CD4-positive, alpha-beta T cell treated with Interleukin-1 beta for 1 hour (primary cell): ENCODE results near the gene CREB3.

Source experiments
- DNase-seq, 2 donors: peaks; one replicate each; pipeline ENCODE4 v3.0.0-alpha.2; 2020 to 2022

Gene CREB3

DNA sequence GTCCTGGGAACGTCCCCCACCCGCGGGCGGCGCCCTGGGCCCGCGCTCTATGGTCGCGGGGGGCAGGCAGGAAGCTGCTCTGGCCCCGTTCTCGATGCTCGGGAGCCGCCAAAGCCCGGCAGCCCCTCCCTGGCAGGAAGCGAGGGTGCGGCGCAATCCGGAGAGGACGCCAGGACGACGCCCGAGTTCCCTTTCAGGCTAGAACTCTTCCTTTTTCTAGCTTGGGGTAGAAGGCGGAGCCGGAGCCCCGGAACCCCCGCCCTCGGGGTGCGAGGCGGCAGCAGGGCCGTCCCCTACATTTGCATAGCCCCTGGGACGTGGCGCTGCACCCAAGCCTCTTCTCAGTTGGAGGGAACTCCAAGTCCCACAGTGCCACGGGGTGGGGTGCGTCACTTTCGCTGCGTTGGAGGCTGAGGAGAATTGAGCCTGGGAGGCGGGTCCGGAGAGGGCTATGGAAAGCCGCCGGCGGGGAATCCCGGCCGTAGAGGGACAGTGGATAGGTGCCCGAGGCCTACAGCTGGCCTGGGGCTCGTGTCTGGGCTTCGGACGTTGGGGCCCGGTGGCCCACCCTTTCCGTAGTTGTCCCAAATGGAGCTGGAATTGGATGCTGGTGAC is at the start of gene CREB3, which contains the start of gene TLN1:
TSS of gene CREB3 (plus strand) at position 482 of the 615 bp plus-strand sequence. CDS start at position 589, 107 bp downstream.
TSS of gene TLN1 (minus strand) at position 11 of the 615 bp plus-strand sequence. CDS start 6,501 bp downstream, outside the sequence.
- peak; percentile 98 to 99 for DNase-seq

DNA sequence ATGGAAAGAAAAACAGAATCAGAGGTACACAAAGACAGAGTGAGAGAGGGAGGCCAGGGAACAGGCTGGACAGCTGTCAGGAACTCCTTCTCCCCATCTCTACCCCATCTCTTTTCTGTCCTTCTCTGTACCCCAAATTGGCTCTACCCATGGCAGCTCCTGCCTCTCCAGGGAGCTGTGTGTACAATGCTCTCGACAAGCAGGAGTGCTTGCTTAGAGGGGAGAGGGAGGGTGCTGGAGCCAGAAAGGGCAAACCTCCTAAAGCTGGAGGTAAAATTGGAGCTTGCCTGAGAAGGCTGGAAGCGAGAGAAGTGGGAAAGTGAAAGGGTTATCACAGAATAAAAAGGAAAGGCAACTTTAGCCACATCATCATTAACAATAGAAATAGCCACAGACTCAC is 49.1 kb upstream of the CREB3 start:
- no peak for DNase-seq

DNA sequence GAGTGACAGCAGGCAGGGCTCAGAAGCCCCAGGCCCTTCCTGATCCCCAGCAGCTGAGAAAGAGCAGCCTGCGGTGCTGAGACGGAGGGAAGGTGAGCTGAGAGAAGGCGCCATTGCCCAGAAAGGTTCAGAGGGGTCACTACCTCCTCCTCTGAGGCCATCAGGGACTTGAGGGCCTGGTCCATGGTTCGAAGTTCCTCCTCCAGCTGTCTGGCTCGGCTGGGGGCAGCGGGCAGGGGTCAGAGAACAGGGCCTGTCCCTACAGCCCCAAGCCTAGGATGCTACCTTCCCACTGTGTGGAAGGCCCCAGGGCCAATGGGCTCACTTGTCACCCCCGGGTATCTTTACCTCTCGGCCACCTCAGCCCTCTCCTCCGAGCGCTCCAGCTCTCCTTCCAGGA is 47.5 kb upstream of the CREB3 start:
- no peak for DNase-seq

DNA sequence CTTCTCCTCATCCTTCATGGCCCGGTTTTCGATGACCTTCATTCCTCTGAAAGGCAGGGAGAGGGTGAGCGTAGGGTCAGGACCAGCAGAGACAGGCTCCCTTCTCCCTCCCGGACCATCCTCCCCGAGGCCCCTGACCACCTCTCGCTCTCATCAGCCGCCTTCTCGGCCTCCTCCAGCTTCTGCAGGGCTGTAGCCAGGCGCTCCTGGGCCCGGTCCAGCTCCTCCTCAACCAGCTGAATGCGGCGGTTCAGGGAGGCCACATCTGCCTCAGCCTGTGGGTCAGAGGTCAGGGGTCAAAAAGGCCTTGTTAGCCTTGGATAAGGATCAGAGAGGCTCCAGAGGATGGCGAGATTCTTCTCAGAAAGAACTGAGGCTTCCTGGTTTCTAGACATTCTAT is 47.0 kb upstream of the CREB3 start:
- no peak for DNase-seq

GRCh38 chr9:35686222-35687203 is 46.0 kb upstream of the CREB3 start:
- no peak for DNase-seq

GRCh38 chr9:35687306-35687705 is 45.2 kb upstream of the CREB3 start:
- no peak for DNase-seq

DNA sequence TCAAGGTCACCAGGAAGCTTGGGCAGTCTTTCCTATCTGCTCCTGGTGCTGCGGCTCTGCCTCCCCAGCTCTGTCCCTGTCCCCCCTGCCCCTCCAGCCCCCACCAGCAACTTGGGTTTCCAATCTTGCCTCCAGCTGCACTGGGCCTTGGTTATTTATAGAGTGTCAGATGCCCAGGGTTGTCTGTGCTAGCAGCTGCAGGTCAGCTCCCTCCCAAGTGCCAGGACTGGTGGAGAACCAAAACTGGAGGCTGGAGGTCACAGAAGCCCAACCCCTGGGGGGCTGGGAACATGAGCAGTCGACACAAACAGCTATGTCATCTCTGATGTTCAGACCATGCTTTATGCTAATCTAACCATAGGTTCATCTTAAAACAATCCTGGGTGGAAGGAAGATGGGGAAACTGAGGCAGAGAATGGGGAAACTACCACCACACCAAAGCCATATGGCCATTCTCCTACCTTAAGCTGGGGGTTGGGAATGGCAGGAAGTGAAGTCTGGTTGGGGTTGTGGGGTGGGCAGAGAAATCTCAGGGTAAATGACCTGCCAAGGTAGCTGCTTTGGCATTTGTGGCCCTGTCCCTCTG is 44.4 kb upstream of the CREB3 start:
- no peak for DNase-seq

DNA sequence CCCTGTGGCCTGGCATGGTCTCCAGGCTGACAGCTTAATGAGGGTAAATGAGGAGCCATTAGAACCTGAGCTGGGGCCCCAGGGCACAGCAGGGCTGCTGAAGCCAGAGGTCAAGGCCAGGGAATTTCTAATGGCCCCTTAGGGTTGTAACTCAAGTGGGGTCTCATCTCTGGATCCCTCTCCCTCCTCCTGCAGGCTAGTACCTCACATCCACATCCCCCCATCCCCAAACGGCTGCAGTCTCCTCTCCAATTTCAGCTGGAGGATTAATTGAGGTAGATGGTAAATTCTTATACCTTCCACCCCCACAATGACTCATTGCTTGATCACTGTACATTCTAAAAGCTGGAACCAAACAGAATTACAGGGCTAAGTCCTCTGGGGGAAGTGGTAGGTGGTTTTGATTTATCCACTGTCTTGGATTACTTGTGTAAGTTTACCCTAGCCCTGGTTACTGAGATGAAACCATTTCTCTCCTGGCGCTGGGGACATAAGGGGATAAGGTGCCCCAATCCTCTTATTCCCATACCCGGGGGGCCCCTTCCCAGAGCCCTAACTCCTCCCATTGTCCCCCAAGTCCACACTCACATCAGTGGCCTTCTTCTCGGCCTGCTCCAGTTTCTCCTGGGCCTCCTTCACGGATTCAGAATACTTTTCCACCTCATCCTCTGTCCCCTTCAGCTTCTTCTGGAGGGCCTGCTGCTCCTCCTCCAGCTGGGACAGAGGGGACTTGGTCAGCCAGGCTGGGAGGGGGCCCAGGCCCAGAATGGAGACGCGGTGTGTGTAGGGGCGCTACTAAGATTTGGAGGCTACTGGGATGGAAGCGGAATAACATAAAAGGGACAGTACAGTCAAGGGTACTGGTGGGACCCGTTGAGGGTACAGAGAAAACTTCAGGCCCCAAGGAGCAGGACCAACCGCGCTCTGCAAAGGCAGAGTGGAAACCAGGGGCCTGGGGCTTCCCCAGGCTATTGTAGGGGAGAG is 43.6 kb upstream of the CREB3 start:
- no peak for DNase-seq

- no peak for DNase-seq
Observed at GRCh38 chr9:35689542-35690293, 42.7 kb upstream of the CREB3 start, which contains the start of gene TPM2. TPM2 (minus strand) TSS chr9:35689925; CDS start chr9:35689817, 108 bp downstream.

DNA sequence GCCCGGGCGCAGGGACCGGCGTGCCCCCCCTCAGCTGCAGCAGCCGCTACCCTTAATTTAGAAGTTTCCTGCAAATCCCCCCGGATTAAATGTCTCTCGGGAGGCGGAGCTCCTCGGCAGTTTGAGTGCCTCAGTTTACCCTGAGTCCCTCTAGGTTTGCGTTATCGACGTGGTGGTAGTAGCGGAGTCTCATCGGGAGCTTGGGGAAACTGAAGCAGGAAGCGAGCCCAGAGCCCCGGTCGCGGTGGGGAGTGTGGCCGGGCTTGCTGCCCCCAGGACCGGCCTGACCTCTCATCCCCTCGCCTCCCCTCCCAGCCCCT is 42.2 kb upstream of the CREB3 start:
- no peak for DNase-seq

GRCh38 chr9:35690614-35691333 is 41.7 kb upstream of the CREB3 start:
- DNase-seq: peak in 1 of 2 donors; percentile 23

- no peak for DNase-seq
Observed at GRCh38 chr9:35691334-35691650, 41.2 kb upstream of the CREB3 start.

GRCh38 chr9:35691757-35692301 is 40.6 kb upstream of the CREB3 start:
- DNase-seq: no peak

- DNase-seq: no peak
Observed at GRCh38 chr9:35695943-35696401, 36.5 kb upstream of the CREB3 start.

GRCh38 chr9:35696520-35697215 is 35.8 kb upstream of the CREB3 start:
- peak; percentile 59 to 67 for DNase-seq

GRCh38 chr9:35697486-35697885 is 35.0 kb upstream of the CREB3 start:
- DNase-seq: no peak

- no peak for DNase-seq
Observed at GRCh38 chr9:35698231-35698630, 34.2 kb upstream of the CREB3 start.

GRCh38 chr9:35700031-35700430 is 32.4 kb upstream of the CREB3 start:
- DNase-seq: no peak

DNA sequence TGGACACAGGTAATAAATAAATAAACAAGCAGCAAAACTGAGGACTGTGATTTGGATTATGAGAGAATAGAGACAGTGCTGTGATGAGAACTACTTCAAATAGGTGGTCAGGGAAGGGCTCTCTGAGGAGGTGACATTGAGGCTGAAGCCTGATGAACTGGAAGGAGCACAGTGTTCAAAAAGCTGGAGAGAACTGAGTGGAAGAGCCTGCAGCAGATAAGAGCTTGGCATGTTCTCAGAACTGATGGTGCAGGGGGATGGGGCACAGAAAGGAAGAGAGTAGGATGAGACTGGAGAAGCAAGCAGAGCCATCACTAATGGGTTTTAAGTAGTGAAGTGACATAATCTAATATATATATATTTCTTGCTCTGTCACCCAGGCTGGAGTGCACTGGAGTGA is 31.5 kb upstream of the CREB3 start:
- no peak for DNase-seq

DNA sequence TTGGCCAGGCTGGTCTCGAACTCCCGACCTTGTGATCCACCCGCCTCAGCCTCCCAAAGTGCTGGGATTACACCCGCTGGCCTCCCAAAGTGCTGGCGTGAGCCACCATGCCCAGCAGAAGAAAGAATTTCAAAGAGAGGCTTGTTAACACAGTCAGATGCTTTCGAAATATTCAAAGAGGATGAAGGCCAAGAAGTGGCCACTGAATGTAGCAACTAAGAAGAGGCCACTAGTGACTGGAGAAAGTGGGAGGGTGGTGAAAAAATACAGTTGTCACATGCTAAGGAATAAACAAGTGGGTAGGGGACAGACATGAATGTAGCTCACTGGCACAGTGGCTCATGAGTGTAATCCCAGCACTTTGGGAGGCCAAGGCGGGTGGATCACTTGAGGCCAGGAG is 29.8 kb upstream of the CREB3 start:
- no peak for DNase-seq
